Psoas muscle (tissue), 8 donors: ENCODE data around the gene SLC45A1. TPM values are rescaled to one million over a fixed set of nuclear protein-coding genes. Genes with fewer than 3 reads are reported as not detected.

ENCODE experiments used
- ATAC-seq, 4 donors: fragments of 200-7000 bp; cut with Tn5 transposase; one replicate each; pipeline ENCODE4 v1.9.1; 2020; ENCODE audit warnings: moderate library complexity in 3 of 4, mild to moderate bottlenecking in 2 of 4
- DNase-seq, 2 donors: peaks; one replicate each; pipeline ENCODE4 v3.0.0-alpha.2; 2020
- H3K27ac ChIP-seq: fragments of 200-600 bp; one replicate; pipeline ENCODE4 v1.8.0; 2022
- H3K27me3 ChIP-seq, 3 donors: fragments of 200-600 bp in 1 of 3; one replicate each; pipeline versions ENCODE4 v1.6.1 to v1.8.0; 2013 to 2022; ENCODE audit warnings: low read length in 2 of 3, mild to moderate bottlenecking in 2 of 3, moderate library complexity in 1 of 3; ENCODE audit not compliant: insufficient read depth in 3 of 3
- H3K36me3 ChIP-seq, 2 donors: fragments of 200-600 bp in 1 of 2; one replicate each; pipeline versions ENCODE4 v1.6.1 to v1.8.0; 2013 to 2022; ENCODE audit warnings: low read depth in 1 of 2, mild to moderate bottlenecking in 1 of 2, moderate library complexity in 1 of 2; ENCODE audit not compliant: insufficient read depth in 1 of 2
- H3K4me1 ChIP-seq: fragments of 200-600 bp; one replicate; pipeline ENCODE4 v1.8.0; 2022
- H3K4me3 ChIP-seq: fragments of 200-600 bp; one replicate; pipeline ENCODE4 v1.8.0; 2022; ENCODE audit warnings: mild to moderate bottlenecking
- H3K9me3 ChIP-seq: fragments of 200-600 bp; one replicate; pipeline ENCODE4 v1.8.0; 2022
- WGBS, 3 donors: extraction: QIAGEN DNeasy Blood & Tissue Kit; methylation state at CpG; one replicate each; pipeline versions ENCODE4 v1.1.6 to v1.1.7; 2013; 5-methylcytosine and 5-hydroxymethylcytosine counted together
- intact Hi-C, 2 donors: fragments of 100-400 bp; cut with DNase I; formaldehyde crosslinking; loops; one replicate each; pipeline versions ENCODE4 v1.11.0 to v1.14.2; 2022
- polyA plus RNA-seq, 3 donors: library from polyadenylated mRNA; stranded (reverse); fragments of 200-250 nt; gene quantifications; one replicate each; pipeline ENCODE4 v1.2.3, GENCODE V29; 2013
- total RNA-seq, 4 donors: library from RNA; stranded (reverse); fragmentation: NEBNext Ultra II Directional in 2 of 4; extraction: Animal tissue kit (Norgen Biotek cat#: 25700) in 2 of 4; gene quantifications; one replicate each; pipeline versions ENCODE4 v1.2.1 to v1.2.4, GENCODE V29; 2021 to 2023
- TF ChIP-seq, protein P1 (sequence below): fragments of 200-600 bp; IDR thresholded peaks from one replicate; pipeline ENCODE4 v1.8.0; 2022; ENCODE audit warnings: antibody characterized with exemption
- donor health status: healthy with polysubstance abuse.
- donor health status: DM: no; HTN: no; CAD: no; lungs with moderate emphysema.
- donor health status: Bipolar disorder and iron deficiency.
- donor health status: healthy.
- donor health status: DM: yes; HTN: yes; CAD: no.
- donor health status: DM: no; HTN: no; CAD: no.
- donor health status: DM: no; HTN: no; CAD: no.
- donor health status: DM: yes; HTN: yes; CAD: no.

Gene SLC45A1
- total and polyA plus RNA-seq, 7 donors = 0.44 to 1.4 (median 0.94) TPM

DNA sequence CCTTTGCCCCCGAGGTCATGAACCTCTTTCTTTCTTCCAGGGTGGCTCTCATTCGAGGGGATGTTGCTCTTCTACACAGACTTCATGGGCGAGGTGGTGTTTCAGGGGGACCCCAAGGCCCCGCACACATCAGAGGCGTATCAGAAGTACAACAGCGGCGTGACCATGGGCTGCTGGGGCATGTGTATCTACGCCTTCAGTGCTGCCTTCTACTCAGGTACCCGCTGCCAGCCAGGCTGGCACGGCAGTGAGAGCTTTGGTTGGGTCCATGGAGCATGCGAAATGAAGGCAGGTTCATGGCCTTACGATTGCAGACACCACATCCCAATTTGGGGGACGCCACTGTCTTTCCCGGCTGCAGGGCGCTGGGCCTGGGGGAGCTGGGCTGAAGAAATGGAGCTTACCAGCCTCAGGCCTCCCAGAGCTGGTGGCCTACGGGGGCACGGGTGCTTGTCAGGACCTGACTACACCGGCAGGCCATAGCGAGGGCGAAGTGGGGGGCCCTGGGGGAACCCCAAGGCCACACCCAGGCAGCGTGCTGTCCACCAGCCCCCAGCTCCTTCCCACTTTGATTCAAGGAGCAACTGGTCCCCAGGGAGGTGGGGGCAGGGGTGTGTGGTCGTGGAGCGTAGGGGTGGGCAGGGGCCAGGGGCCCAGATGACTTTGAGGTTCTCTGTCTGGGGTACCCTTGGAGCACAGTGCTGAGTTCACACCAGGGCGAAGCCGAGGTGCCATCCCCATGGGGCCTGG, 20.0 kb downstream of the SLC45A1 start:
- intact Hi-C loops = no loop called here
- no peaks in the 10 kb centered on the region for H3K4me1 ChIP-seq
- no peak overlapping the region for H3K4me3 ChIP-seq
- H3K9me3 ChIP-seq = no peaks in the 10 kb centered on the region
- no peak for ATAC-seq
- TF ChIP-seq, protein P1, sequence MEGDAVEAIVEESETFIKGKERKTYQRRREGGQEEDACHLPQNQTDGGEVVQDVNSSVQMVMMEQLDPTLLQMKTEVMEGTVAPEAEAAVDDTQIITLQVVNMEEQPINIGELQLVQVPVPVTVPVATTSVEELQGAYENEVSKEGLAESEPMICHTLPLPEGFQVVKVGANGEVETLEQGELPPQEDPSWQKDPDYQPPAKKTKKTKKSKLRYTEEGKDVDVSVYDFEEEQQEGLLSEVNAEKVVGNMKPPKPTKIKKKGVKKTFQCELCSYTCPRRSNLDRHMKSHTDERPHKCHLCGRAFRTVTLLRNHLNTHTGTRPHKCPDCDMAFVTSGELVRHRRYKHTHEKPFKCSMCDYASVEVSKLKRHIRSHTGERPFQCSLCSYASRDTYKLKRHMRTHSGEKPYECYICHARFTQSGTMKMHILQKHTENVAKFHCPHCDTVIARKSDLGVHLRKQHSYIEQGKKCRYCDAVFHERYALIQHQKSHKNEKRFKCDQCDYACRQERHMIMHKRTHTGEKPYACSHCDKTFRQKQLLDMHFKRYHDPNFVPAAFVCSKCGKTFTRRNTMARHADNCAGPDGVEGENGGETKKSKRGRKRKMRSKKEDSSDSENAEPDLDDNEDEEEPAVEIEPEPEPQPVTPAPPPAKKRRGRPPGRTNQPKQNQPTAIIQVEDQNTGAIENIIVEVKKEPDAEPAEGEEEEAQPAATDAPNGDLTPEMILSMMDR = no peak
- WGBS, 3 donors = 94 to 96% (median 96%) methylated on average over 23 to 25 of the region's 25 CpGs
- DNase-seq = no peak
- H3K27ac ChIP-seq = no peak overlapping the region
- no peaks in the 10 kb centered on the region for H3K27me3 ChIP-seq
- no peaks in the 10 kb centered on the region for H3K36me3 ChIP-seq

DNA sequence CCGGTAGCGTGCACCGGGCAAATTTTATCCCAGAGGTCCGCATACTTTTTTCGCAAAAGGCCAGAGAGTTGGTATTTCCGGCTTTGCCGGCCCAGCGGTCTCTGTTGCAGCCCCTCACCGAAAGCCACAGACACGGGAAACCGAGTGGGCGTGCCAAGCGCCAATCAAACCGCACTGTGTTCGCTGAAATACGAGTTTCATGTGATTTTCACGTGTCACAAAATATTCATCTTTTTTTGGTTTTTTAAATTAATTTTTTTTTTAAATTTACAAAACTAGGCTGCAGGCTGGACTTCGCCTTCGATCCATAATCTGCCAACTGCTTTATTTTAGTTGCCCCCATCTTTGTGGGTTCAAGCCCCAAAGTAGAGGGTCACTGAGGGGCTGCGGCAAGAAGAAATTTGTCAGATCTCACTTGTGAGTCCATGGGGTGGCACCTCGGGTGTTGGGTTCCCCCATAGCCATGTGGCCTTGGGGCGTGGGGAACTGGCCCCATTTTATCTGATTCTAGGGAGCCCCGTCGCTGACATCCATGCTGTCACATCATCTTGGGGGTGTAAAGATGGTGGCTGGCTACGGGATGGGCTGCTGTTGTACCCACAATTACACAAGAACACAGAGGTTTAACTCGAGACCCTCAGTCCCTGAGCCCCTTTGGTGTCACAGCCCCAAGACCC, 20.8 kb downstream of the SLC45A1 start:
- Histone ChIP-seq H3K27me3 (no peaks in the 10 kb centered on the region), H3K9me3 (no peaks in the 10 kb centered on the region), H3K36me3 (no peaks in the 10 kb centered on the region), H3K4me3 (no peak overlapping the region), H3K4me1 (peaks cover 1% of the 10 kb centered on the region), H3K27ac (no peak overlapping the region)
- TF ChIP-seq, protein P1 = no peak
- no peak for ATAC-seq
- 95 to 96% (median 95%) methylated on average over 26 of the region's 26 CpGs for WGBS, 3 donors
- no peak for DNase-seq
- intact Hi-C loops = no loop called here

DNA sequence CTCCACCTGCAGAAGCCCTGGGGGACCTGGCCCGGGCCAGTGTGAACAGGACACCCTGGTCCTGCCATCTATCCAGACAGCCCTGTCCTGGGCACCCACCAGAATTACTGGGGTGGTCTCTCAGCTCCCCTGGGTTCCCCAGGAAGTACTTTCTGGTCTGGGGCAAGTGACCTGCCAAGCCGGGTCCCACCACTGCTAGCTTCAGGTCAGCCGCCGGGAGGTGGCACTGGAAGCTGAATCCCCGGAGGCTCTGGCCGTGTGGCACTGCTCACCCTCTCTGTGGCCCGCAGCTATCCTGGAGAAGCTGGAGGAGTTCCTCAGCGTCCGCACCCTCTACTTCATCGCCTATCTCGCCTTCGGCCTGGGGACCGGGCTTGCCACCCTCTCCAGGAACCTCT, 21.3 kb downstream of the SLC45A1 start:
- H3K4me1 ChIP-seq = peaks cover 5% of the 10 kb centered on the region
- intact Hi-C loops = no loop called here
- H3K9me3 ChIP-seq = no peaks in the 10 kb centered on the region
- DNase-seq (no peak), ATAC-seq (no peak)
- H3K27ac ChIP-seq = no peak overlapping the region
- WGBS, 3 donors = 94 to 95% (median 94%) methylated on average over 13 of the region's 13 CpGs
- H3K4me3 ChIP-seq = no peak overlapping the region
- TF ChIP-seq, protein P1 = no peak
- no peaks in the 10 kb centered on the region for H3K36me3 ChIP-seq
- H3K27me3 ChIP-seq = no peaks in the 10 kb centered on the region

DNA sequence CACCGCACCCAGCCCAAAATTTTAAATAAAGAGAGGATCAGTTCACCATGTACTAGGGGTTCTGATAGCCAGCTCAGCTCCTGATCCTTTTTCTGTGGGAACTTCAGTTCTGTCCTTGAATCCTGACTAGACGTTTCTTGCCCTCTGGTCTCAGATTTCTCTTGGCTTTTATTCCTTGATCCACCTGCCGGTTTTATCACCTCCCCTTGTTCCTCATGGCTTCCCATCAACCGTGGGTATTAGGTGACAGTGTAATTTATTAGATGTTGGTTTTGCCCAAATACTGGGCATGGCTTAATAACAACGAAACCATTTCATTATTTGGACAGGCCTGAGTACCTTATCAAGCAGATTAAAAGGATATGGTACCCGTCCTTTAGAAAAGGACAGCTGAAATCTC, 22.5 kb downstream of the SLC45A1 start:
- intact Hi-C loops = no loop called here
- WGBS, 3 donors = 44 to 51% (median 48%) methylated on average over 6 of the region's 6 CpGs

More for the DNA sequence above, 22.5 kb downstream of the SLC45A1 start:
- TF ChIP-seq, protein P1 = no peak
- no peaks in the 10 kb centered on the region for H3K36me3 ChIP-seq
- H3K4me3 ChIP-seq = no peak overlapping the region
- H3K9me3 ChIP-seq = no peaks in the 10 kb centered on the region
- no peak overlapping the region for H3K27ac ChIP-seq
- peaks cover 5% of the 10 kb centered on the region for H3K4me1 ChIP-seq
- H3K27me3 ChIP-seq = no peaks in the 10 kb centered on the region
- ATAC-seq (no peak), DNase-seq (no peak)
